Mesodermal cell (in vitro differentiated cells): ENCODE results near the gene ATP10A.
"Not testable (repeated sequence)": the region's sequence is repeated elsewhere in the genome, so short reads cannot be mapped to it uniquely, and the experiment has no call there.

Experiments used
- H3K27ac ChIP-seq: 2 replicates; pipeline ENCODE4 v1.7.0; 2013; ENCODE audit warnings: mild to moderate bottlenecking, low read depth, low read length, moderate library complexity; ENCODE audit not compliant: severe bottlenecking
- H3K36me3 ChIP-seq: 2 replicates; pipeline ENCODE4 v1.7.1; 2013; ENCODE audit warnings: mild to moderate bottlenecking, low read length, moderate library complexity; ENCODE audit not compliant: control insufficient read depth, insufficient read depth
- H3K4me1 ChIP-seq: one replicate; pipeline ENCODE4 v1.7.1; 2013; ENCODE audit warnings: mild to moderate bottlenecking, low read length; ENCODE audit not compliant: insufficient read depth, control insufficient read depth, poor library complexity, severe bottlenecking
- H3K4me3 ChIP-seq: 2 replicates; pipeline ENCODE4 v1.7.0; 2013; ENCODE audit warnings: low read length, control low read depth, mild to moderate bottlenecking; ENCODE audit not compliant: insufficient read depth, poor library complexity, severe bottlenecking; ENCODE audit errors: extremely low read depth
- H3K9me3 ChIP-seq: 2 replicates; pipeline ENCODE4 v1.7.1; 2013; ENCODE audit warnings: mild to moderate bottlenecking, low read length, moderate library complexity; ENCODE audit not compliant: control insufficient read depth
- WGBS, 2 experiments: methylation state at CpG; one replicate each; pipeline ENCODE4 v1.1.5; 2013; ENCODE audit warnings: missing lambda C conversion rate in 2 of 2; ENCODE audit not compliant: insufficient coverage in 2 of 2; 5-methylcytosine and 5-hydroxymethylcytosine counted together

Gene ATP10A

GRCh38 chr15:25771736-25772135 is 91.4 kb downstream of the ATP10A start:
- H3K4me1 ChIP-seq, H3K4me3 ChIP-seq, H3K36me3 ChIP-seq, H3K9me3 ChIP-seq, H3K27ac ChIP-seq: not testable (repeated sequence)
- 87 to 93% methylated on average over 5 to 7 of the region's 8 CpGs for WGBS, 2 experiments

GRCh38 chr15:25771338-25771706 is 91.8 kb downstream of the ATP10A start:
- no peaks in the 10 kb centered on the region for H3K9me3 ChIP-seq
- no peaks in the 10 kb centered on the region for H3K36me3 ChIP-seq
- H3K27ac ChIP-seq, result no peak overlapping the region
- 88 to 91% methylated on average over 1 of the region's 1 CpG for WGBS, 2 experiments
- H3K4me3 ChIP-seq, result no peak overlapping the region
- peaks cover 9% of the 10 kb centered on the region for H3K4me1 ChIP-seq

- no peaks in the 10 kb centered on the region for H3K9me3 ChIP-seq
Observed at GRCh38 chr15:25770618-25771337, 92.3 kb downstream of the ATP10A start.

GRCh38 chr15:25770031-25770430 is 93.1 kb downstream of the ATP10A start:
- WGBS, 2 experiments, result 89 to 97% methylated on average over 12 to 13 of the region's 14 CpGs
- Histone ChIP-seq H3K4me1 (peaks cover 4% of the 10 kb centered on the region), H3K27ac (no peak overlapping the region), H3K36me3 (no peaks in the 10 kb centered on the region), H3K4me3 (no peak overlapping the region), H3K9me3 (no peaks in the 10 kb centered on the region)

More at GRCh38 chr15:25770618-25771337, 92.3 kb downstream of the ATP10A start:
- WGBS, 2 experiments, result 93% methylated on average over 10 to 14 of the region's 14 CpGs
- Histone ChIP-seq H3K27ac (no peak overlapping the region), H3K4me1 (peaks cover 9% of the 10 kb centered on the region), H3K36me3 (no peaks in the 10 kb centered on the region), H3K4me3 (no peak overlapping the region)

- no peaks in the 10 kb centered on the region for H3K9me3 ChIP-seq
- H3K36me3 ChIP-seq, result no peaks in the 10 kb centered on the region
- no peak overlapping the region for H3K27ac ChIP-seq
- 80 to 83% methylated on average over 1 of the region's 1 CpG for WGBS, 2 experiments
- no peaks in the 10 kb centered on the region for H3K4me1 ChIP-seq
- no peak overlapping the region for H3K4me3 ChIP-seq
Observed at GRCh38 chr15:25768271-25768670, 94.9 kb downstream of the ATP10A start.

- Histone ChIP-seq H3K4me3 (no peak overlapping the region), H3K9me3 (no peaks in the 10 kb centered on the region), H3K36me3 (no peaks in the 10 kb centered on the region), H3K27ac (no peak overlapping the region), H3K4me1 (no peaks in the 10 kb centered on the region)
- 90 to 92% methylated on average over 12 to 13 of the region's 13 CpGs for WGBS, 2 experiments
Observed at GRCh38 chr15:25767356-25768151, 95.6 kb downstream of the ATP10A start.

GRCh38 chr15:25766417-25766816 is 96.7 kb downstream of the ATP10A start:
- Histone ChIP-seq H3K4me1 (no peaks in the 10 kb centered on the region), H3K27ac (no peak overlapping the region), H3K4me3 (no peak overlapping the region), H3K36me3 (no peaks in the 10 kb centered on the region), H3K9me3 (no peaks in the 10 kb centered on the region)
- WGBS, 2 experiments, result 86 to 87% methylated on average over 5 to 7 of the region's 7 CpGs

GRCh38 chr15:25764980-25765735 is 98.0 kb downstream of the ATP10A start:
- no peaks in the 10 kb centered on the region for H3K4me1 ChIP-seq
- no peak overlapping the region for H3K4me3 ChIP-seq
- 90 to 94% methylated on average over 10 to 12 of the region's 14 CpGs for WGBS, 2 experiments
- no peaks in the 10 kb centered on the region for H3K9me3 ChIP-seq
- no peaks in the 10 kb centered on the region for H3K36me3 ChIP-seq
- H3K27ac ChIP-seq, result no peak overlapping the region

GRCh38 chr15:25763954-25764353 is 99.2 kb downstream of the ATP10A start:
- Histone ChIP-seq H3K4me1 (no peaks in the 10 kb centered on the region), H3K4me3 (no peak overlapping the region), H3K9me3 (no peaks in the 10 kb centered on the region), H3K27ac (no peak overlapping the region), H3K36me3 (no peaks in the 10 kb centered on the region)
- whole genome bisulfite sequencing, 2 experiments, result 95% methylated on average over 6 to 7 of the region's 7 CpGs

GRCh38 chr15:25763331-25763751 is 99.8 kb downstream of the ATP10A start:
- Histone ChIP-seq H3K9me3 (no peaks in the 10 kb centered on the region), H3K27ac (no peak overlapping the region), H3K36me3 (no peaks in the 10 kb centered on the region), H3K4me1 (no peaks in the 10 kb centered on the region), H3K4me3 (no peak overlapping the region)
- WGBS, 2 experiments, result 76 to 92% methylated on average over 3 of the region's 4 CpGs
